Left colon (tissue), 2 donors: ENCODE results near the gene NIP7. TPM values are rescaled to one million over a fixed set of nuclear protein-coding genes. Genes with fewer than 3 reads are reported as not detected.
"Not testable (repeated sequence)": the region's sequence is repeated elsewhere in the genome, so short reads cannot be mapped to it uniquely, and the experiment has no call there.

ENCODE experiments used
- ATAC-seq: fragments of 200-7000 bp; cut with Tn5 transposase; one replicate; pipeline ENCODE4 v1.9.1; 2020; ENCODE audit warnings: mild to moderate bottlenecking, moderate library complexity
- DNase-seq, 2 donors: peaks; one replicate each; pipeline ENCODE4 v3.0.0-alpha.2; 2020
- intact Hi-C, 2 donors: fragments of 100-400 bp; cut with DNase I in 1 of 2; cut with micrococcal nuclease in 1 of 2; formaldehyde crosslinking; loops; one replicate each; pipeline versions ENCODE4 v1.11.2 to v1.14.0; 2022; cut with DNase I, micrococcal nuclease
- long read RNA-seq: library from polyadenylated mRNA; unstranded; transcript quantifications from one replicate; pipeline ENCODE4 v2.0.0, GENCODE V29; 2021
- total RNA-seq, 2 donors: library from RNA; stranded (reverse); fragmentation: NEBNext Ultra II Directional; extraction: Animal tissue kit (Norgen Biotek cat#: 25700); gene quantifications; one replicate each; pipeline ENCODE4 v1.2.1, GENCODE V29; 2021
- donor health status: DM: no; HTN: no; CAD: no.
- donor health status: DM: yes; HTN: yes; CAD: no.

Gene NIP7
- 10 to 100 TPM; 19.0 to 22.1 TPM for total RNA-seq
- long read RNA-seq, transcript NIP7-201 (5 exons, 2,402 nt) = major isoform, 51 of 56 reads
- long read RNA-seq, partial matches to known transcripts = 0 of 56 reads
- long read RNA-seq, other reads (novel, unspliced or antisense) = 2 of 56 reads

DNA sequence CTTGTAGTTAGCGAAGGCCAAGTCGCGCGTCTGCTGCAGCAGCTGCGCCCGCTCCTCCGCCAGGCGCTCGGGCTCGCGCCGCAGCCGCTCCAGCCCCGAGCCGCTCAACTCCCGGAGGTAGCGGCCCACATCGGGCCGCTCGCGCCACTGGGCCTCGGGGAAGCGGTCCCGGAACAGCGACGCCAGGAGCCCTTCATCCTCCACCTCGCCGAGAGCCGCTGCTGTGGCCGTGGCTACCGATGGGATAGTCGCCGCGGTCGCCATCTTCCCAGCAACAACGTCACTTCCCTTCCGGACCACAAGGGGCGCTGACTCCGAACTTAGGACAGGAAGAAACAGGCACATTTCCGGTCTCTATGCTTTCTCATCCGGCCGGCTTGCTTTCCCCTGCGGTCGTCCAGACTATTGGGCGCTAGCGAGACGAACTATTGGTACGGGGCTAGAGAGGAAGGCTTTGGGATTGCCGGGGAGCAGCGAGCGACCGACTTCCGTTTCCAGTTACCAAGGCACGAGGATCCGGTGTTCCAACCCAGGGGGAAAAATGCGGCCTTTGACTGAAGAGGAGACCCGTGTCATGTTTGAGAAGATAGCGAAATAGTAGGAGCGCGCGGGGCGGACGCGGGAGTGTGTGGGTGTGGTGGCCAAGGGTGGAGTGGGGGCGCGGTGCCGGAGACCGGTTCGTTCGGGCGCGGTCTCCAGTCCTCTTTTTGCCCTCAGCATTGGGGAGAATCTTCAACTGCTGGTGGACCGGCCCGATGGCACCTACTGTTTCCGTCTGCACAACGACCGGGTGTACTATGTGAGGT is at the start of gene NIP7, which contains the start of gene COG8:
Gene NIP7, plus strand, starts transcription at position 484 of the 806 bp plus-strand sequence. Its CDS starts 58 bp downstream, at position 542.
Gene COG8, minus strand, starts transcription at position 276 of the 806 bp plus-strand sequence. Its CDS starts 12 bp downstream, at position 264.
- ATAC-seq = peak; percentile 94
- intact Hi-C loops = no loop called here
- peak; percentile 95 to 97 for DNase-seq

GRCh38 chr16:69291657-69292056 is 47.9 kb upstream of the NIP7 start:
- ATAC-seq, DNase-seq, intact Hi-C loops: not testable (repeated sequence)

DNA sequence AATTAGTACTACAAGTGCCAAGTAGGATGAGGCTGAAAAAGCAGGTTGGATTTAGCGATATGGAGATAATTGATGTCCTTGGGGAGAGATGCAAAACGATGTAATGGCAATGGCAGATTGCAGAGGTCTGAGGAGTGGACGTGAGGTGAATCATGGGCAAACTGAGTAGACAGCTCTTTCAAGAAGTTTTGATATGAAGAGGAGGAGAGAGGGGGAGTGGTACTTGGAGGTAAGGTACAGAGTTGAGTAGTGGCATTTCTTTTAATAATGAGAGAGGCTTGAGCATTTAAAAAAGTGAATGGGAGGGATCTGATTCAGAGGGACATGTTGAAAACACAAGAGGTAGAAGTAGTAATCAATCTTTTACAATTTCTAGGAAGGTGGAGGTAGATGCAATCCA is 46.2 kb upstream of the NIP7 start:
- no peak for DNase-seq
- intact Hi-C loops = no loop called here
- ATAC-seq = no peak

DNA sequence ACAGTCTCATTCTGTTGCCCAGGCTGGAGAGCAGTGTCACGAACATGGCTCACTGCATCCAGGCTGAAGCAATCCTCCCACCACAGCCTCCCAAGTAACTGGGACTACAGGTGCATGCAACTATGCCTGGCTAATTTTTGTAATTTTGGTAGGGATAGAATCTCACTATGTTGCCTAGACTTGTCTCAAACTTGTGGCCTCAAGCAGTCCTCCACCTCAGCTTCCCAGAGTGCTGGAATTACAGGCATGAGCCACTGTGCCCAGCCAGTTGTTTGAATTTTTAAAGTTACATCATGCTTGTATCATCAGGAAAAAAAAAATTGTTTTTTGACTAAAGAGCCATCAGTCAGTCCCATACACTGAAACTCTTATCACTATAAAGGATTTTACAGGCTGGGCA is 45.5 kb upstream of the NIP7 start:
- ATAC-seq (no peak), DNase-seq (no peak)
- intact Hi-C loops = no loop called here

DNA sequence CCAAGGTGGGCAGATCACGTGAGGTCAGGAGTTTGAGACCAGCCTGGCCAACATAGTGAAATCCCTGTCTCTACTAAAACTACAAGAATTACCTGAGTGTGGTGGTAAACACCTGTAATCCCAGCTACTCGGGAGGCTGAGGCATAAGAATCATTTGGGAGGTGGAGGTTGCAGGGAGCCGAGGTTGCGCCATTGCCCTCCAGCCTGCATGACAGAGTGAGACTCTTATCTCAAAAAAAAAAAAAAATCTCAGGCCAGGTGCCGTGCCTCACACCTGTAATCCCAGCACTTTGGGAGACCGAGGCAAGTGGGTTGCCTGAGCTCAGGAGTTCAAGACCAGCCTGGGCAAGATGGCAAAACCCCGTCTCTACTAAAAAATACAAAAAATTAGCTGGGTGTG is 42.8 kb upstream of the NIP7 start:
- ATAC-seq, DNase-seq, intact Hi-C loops: not testable (repeated sequence)

DNA sequence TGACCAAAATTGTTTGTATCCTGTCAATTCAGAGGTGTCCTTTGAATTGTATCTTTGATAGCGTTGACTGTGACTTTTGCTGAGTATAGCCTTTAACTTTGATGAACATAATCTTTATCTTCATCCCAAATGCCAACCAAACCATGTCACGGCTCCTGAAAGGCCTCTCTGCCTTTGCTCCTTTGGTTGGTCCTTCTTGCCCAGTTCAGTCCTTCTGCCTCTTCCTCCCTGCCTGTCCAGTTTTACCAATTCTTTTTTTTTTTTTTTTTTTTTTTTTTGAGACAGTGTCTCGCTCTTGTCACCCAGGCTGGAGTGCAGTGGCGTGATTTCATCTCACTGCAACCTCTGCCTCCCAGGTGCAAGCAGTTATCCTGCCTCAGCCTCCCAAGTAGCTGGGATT is 41.3 kb upstream of the NIP7 start:
- intact Hi-C loops = no loop called here
- no peak for DNase-seq
- no peak for ATAC-seq

- intact Hi-C loops = no loop called here
- ATAC-seq (no peak), DNase-seq (no peak)
Measured at GRCh38 chr16:69301187-69301586, 38.4 kb upstream of the NIP7 start.

DNA sequence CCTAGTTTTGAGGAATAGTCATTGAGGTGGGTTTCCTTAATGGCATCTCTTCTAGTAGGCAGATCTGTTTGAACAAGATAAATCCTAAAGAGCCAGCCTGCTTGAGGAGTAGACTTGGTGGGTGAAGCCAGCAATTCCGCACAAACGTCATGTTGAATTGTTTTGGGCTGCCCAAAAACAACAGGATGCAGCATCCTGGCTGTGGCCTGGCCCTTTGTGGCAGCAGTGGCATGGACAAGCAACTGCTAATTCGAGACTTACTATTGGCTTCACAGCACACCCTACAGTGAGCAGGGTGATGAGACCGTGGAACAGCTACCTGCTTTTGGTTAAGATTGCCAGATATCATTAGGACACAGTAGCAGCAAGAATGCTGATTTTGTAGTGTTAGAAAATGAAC is 37.7 kb upstream of the NIP7 start:
- intact Hi-C loops = no loop called here
- ATAC-seq (no peak), DNase-seq (no peak)

DNA sequence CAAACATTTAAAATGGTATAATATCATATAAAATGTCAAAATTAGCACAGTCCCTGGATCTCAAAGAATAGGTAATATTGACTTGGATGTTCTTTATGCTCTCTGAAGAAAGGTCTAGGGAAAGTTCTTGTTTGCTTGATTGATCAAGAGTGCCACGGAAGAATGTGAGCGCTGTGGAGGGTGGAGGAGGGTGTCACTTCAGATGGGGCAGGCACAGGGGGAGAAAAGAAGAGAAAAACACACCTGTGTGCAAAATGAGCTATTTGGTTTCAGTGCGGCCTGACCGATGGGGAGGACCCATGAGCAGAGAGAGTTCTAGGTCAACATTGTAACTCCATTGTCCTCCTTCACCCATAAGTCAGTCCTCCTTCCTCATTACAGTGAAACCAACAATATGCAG is 37.3 kb upstream of the NIP7 start:
- intact Hi-C loops = no loop called here
- DNase-seq (no peak), ATAC-seq (no peak)

DNA sequence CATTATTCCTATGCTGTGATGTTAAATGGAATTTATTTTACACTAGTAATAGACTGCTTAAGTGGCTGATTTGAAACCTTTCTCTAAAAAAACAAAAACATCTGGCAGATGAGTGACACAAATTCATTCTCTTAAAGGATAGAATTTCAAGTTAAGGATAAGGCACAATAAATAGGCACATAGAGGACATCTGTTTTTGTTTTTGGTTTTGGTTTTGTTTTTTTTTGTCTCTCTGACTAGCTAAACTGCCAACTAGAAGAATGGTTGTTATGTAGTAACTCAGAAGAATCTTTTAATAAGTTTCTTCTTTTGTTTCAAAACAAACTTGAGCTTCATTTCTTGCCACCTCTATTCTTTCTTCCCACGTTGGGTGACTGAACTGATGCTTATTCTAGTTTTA is 33.5 kb upstream of the NIP7 start:
- ATAC-seq (no peak), DNase-seq (no peak)
- intact Hi-C loops = no loop called here

DNA sequence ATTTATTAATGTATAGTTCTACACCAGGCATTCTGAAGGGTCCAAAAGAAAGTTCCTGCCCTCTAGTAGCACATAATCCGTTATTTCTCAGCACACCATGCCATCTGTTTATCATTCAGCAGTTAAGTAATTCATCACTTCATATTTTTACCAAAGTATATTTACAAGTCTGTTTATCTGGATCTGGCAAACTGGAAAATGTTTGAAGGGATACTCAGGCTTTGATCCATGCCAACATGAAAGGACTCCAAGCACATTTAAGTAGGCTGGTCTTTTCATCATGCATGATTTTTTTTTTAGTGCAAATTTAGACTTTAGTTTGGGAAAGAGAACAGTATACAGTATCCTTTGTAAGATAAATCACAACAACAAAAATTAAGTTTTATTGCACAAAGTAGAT is 32.5 kb upstream of the NIP7 start:
- ATAC-seq (no peak), DNase-seq (no peak)
- intact Hi-C loops = no loop called here

DNA sequence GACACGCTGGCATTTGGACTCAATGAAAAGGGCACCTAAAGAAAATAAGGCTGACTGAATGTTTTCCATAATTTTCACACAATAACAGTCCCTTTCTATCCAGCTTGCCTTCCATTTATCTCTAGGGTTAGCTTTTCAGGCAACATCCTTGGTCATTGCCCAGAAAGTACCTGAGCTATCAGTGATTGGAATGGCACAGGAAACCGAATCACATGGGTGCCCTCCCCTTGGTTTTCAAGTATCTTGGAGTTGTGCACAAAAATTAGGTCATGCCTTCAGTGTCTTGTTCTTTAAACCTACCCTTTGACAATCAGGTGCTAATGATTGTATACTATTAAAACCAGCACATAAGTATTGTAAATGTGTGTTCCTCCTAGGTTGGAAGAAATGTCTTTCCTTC is 31.7 kb upstream of the NIP7 start:
- DNase-seq = no peak
- intact Hi-C loops = no loop called here
- no peak for ATAC-seq

DNA sequence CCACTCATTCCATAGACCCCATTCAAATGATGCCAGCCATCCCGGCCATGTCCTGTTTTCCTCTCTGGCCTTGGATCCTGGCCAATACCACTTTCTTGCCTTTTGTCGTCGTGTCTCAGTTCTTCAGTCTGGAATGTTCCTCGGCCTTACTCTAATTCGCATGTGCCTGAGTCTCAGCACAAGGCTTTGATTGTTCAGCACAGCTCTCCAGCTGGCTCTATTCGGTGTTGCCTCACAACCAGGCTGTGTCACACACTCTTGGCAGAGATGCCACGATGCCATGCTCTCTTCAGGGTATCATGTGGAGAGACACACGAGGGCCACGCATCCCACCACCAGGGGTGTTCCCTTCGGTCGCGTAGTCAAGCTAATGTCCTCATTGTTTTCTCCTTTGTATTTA is 30.3 kb upstream of the NIP7 start:
- DNase-seq = no peak
- no peak for ATAC-seq
- intact Hi-C loops = no loop called here

GRCh38 chr16:69310653-69311532 is 28.7 kb upstream of the NIP7 start, which contains the start of gene VPS4A:
Gene VPS4A, plus strand, starts transcription at chr16:69311350. Its CDS starts 162 bp downstream, at chr16:69311512.
- DNase-seq (peak; percentile 96 to 99), ATAC-seq (peak; percentile 87)
- intact Hi-C loops = no loop called here

DNA sequence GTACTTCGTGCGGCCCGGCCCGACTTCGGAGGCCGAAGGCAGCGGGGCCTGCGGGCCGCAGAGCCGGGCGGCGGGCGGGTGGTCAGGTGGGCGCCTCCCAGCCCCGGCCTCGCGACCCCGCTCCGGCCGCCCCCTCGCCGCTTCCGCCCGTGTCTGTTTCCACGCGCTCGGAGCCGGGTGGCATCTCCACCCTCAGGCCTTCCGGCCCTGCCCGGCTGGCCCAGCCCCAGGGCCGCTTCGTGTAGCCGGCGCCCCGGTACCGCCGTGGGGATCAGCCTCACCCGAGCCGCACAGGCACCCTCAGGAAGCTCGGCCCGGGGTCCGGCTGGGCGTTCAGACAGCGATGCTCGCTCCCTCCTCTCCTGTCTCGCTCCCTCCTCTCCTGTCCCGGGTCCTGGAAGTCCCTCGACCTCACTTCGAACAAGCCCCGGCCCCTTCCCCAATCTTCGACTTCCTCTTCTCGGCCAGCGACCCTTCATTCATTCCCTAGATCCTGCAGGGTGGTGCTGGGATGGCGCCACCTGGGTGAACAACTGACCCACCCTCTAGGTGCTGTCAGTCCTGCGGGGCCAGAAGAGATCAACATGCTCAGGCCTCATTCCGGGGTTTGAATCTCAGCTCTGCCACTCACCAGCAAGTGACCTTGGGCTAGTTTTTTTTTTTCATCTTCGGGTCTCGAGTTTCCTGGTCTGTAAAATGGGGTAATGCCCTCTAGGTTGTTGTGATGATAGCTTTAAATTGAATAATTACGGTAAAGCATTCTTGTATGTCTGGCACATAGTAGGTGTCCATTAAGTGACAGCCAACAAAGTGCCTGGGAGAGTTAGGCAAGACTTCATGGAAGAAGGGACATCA is 27.8 kb upstream of the NIP7 start:
- ATAC-seq (peak; percentile 55), DNase-seq (peak in 1 of 2 donors; percentile 58)
- intact Hi-C loops = no loop called here

DNA sequence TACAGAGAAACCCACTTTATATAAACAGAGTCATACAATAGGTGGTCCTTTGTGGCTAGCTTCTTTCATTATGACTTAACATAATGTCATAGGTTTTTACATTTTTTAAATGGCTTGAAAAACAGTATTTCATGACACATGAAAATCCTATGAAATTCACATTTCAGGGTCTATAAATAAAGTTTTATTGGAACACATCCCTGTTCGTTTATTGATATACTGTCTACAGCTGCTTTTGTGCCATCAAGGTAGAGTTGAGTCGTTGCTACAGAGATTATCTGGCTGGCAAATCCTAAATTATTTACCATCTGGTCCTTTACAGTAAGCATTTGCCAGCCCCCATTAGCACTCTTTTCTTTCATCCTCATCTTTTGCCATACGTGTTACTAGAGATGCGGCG is 26.1 kb upstream of the NIP7 start:
- intact Hi-C loops = no loop called here
- DNase-seq (no peak), ATAC-seq (no peak)

DNA sequence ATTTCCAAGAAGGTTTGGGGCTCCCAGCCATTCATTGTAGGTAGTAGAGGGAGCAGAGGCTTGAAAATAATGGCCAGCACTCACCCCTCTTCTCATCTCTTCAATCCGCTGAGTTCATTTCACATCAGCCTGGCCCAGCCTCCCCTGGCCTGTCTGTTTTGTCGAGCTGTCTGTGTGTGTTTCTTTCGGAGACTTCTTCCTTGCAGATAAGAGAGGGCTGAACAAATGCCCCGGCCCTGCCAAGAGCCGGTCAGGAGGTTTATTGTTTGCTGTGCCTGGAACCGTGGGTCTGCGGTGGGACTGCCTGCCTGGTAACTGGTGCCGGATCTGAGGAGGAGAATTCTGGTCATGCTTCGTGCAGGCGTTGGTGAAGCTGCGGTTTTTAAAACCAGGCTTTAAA is 25.0 kb upstream of the NIP7 start:
- intact Hi-C loops = no loop called here
- ATAC-seq (no peak), DNase-seq (no peak)

DNA sequence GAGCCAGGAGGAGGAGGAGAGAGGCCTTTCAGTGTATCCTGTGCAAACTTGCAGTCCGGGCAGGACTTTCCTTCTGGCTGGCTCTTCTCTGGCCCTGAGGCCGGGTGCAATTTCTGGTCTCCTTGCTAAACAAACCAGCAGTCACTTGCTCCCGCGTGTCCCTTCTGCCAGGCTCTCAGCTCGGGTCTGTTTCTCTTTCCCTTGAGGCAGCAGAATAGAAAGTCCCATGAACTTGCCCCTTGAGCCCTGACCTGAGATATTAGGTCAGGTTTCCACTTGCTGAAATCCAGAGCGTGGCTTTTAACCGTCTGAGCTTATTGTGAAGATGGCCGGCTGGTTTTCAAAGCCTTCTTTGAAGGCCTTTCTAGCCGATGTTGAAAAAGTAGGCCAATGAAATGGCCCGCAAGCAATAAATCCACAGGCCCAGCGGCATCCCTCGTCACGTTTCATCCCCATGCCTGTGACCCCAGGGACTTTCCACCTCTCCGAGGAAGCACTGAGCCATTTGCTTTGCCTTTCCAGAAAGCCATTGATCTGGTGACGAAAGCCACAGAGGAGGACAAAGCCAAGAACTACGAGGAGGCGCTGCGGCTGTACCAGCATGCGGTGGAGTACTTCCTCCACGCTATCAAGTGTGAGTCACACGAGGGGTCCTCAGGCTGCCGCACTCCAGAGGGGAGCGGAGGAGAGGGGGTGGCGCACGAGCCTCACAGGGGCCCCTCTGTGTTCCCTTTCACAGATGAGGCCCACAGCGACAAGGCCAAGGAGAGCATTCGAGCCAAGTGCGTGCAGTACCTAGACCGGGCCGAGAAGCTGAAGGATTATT is 23.9 kb upstream of the NIP7 start:
- DNase-seq (no peak), ATAC-seq (no peak)
- intact Hi-C loops = no loop called here
